Kidney capillary endothelial cell (primary cell): Measurements from ENCODE around the gene RELN.
"Not testable (repeated sequence)": the region's sequence is repeated elsewhere in the genome, so short reads cannot be mapped to it uniquely, and the experiment has no call there.

Source experiments
- DNase-seq: peaks from one replicate; pipeline ENCODE4 v3.0.0-alpha.2; 2018; ENCODE audit warnings: low spot score

The RELN gene

DNA sequence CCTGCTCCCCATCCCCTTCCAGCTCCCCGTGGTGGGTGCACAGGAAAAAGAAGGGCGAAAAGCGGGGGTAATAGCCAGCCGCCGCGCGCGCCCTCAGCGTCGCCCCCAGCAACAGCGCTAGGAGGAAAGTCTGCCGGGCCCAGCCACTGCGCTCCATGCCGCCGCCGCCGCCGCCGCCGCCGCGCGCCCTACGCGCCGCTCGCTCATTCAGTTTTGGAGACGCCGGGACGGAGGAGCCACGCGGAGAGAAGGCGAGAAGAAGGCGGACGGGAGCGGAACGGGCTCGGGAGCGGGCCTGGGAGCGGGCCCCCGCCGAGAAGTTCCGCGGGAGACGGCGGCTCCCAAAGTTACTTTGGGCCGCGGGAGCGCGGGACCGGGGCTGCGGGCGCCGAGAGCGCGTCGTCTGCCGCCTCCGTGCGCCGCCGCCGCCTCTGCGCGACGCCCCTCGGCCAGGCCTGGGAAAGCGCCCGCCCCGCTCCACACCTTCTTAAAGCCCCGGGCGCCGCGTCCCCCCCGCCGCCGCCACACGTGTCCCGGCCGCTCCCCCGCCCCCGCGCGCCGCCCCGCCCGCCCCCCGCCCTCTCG lies at the start of gene RELN:
RELN (minus strand) TSS at position 459 of the 585 bp plus-strand sequence; CDS start at position 157, 302 bp downstream.
- DNase-seq = no peak

DNA sequence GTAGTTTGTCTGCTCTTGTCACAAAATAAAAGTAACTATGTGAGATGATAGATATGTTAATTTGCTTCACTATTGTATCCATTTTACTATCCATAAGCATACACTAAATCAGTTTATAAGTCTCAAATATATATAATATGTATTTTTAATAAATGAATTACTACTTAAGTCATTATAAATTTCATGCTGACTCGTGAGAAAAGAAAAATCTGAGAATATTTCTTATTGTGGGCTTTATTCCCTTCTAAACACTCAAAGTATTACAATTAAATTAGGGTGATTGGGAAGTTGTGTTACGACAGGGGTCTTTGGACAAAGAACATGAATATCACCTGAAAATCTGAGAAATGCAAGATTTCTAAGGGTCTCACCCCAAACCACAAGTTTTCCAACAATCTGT lies 48.7 kb upstream of the RELN start:
- DNase-seq = no peak

DNA sequence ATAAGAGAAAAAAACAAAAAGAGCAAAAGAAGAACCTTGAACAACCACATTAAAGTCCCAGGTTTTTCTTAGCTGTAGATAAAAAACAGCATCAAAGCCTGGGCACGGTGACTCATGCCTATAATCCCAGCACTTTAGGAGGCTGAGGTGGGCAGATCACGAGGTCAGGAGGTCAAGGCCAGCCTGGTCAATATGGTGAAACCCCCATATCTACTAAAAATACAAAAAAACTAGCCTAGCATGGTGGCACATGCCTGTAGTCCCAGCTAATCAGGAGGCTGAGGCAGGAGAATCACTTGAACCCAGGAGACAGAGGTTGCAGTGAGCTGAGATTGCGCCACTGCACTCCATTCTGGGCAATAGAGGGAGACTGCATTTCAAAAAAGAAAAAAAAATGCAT lies 47.4 kb upstream of the RELN start:
- not testable (repeated sequence) for DNase-seq

DNA sequence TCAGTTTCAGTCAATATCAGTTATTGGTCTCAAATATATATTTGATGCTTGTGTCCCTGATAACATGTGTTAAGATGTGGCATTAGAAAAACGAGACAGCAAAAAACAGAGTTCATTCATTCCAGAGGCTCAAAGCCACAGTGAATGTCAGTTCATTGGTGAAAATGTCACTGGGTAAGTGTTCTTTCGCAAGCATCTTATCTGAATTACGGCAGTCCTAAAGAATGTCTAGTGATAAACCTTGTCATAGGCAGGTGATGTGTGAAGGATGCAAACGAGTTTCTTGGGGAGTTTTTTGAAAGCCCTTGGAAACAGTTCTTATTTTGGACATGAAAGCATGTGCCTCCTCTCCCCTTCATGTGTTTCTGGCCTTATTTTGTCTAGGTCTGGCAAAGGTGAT lies 45.9 kb upstream of the RELN start:
- DNase-seq = no peak

DNA sequence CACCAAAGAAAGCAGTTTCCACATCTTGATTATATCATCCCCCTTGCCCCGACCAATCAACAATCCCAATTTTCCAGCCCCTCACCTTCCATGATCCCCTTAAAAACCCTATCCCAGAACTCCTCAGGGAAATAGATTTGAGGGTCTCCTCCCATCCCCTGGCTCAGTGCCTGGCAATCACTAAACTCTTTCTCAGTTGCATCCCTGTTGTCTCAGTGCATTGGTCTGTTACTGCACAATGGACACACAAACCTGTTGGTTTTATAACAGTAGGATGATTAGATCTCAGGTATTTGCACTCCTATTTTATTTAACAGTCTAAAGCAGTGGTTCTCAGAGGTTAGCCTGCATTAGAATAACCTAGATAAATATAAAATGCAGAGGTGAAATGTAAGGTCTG lies 45.2 kb upstream of the RELN start:
- DNase-seq = no peak

DNA sequence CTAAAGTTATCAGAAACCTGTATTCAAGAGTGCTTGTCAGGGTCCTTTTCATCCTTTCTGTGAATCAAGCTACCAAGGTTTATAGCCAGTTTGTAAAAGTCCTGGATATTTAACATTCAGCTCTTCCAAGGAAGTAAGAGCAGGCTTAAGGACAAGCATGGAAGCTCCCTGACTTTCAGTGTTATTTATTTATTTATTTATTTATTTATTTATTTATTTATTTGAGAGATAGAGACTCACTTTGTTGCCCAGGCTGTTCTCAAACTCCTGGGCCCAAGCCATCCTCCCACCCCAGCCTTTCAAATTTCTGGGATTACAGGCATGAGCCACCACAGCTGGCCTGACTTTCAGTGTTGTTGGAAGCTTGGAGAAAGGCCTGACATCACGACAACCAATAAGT lies 44.4 kb upstream of the RELN start:
- DNase-seq = no peak

DNA sequence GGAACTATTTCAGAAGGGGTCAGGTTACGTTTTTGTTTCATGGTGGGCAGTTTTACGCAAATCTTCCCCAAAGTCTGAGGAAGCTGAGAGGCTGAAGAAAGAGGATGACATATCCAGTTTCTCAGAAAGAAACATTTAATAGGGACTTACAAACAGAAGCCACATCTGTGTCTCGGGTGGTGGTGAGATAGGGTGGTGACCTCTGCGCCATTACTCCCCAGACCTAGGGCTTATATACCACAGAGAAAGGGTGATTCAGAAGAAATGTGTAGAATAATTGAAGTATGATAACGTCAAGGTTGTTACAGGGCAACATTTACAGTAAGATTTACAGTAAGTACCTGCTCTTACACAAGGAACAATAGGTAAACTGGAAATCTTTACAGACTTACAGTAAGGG lies 43.0 kb upstream of the RELN start:
- no peak for DNase-seq

DNA sequence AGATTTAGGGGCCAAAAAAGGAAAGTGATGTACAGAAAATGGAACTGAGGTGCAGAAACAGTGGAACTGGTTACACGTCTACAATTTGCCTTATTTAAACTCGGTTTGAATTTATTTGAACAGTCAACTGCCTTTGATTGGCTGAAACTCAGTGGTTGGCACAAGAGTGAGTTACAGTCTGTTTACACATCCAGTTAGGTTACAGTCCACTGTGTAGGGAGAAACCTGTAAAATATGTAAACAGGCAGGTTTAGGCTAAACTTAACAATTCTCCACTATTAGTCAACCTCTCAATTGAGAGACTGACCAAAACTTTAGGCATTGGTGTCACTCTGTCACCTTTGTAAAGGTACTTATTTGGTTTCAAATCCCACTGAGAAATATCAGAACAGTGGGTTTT lies 40.3 kb upstream of the RELN start:
- no peak for DNase-seq

DNA sequence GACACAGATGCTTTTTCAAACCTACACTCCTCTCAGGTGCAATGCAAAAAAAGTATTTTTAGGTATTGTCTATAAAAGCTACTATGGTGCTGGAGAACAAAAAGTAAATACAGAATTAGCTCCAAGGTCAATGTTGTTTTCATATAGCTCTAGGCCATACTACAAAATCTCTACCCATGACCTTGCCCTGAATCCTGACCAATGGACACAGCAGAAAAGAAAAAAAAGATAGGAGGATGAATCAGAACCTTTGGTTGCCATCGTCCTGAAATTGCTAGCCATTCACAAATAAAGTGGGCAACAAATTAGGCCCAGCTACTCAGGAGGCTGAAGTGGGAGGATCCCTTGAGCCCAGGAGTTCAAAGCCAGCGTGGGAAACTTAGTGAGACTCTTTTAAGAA lies 35.2 kb upstream of the RELN start:
- DNase-seq = no peak

DNA sequence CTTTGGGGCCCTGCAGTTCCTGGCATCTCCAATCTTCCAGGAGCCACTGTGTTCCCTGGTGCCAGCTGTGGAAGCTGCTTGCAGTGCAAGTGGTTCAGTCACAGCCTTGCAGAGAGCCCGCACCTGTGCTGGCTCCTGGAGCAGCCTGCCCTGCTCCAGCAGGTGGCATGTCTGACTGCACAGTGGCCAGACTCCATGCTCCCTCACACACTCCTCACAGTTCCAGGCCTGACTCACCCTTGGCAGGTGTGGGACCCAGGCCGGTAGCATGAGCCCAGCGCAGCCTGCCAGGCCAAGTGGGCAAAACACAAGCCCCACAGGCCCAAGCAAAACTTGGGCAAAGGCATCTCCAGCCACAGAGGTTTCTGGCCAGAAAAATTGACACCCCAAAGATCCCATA lies 33.6 kb upstream of the RELN start:
- no peak for DNase-seq

DNA sequence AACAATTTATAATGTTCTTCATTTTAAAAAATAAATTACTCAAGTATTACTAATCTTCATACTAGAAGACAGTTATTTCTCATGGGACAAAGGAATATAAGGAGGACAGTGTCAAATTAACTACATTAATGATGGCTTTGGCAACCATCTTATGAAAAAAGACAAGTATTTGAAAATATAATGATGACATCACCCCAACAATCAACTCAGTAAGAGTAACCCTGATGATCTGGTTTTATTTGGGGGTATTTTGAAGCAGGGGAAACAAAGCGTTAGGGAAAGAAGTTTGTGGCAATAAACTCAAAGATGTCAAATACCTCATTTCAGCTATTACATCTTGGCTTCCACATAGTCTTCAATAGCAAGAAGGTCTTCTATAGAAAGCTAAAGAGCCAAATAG lies 29.0 kb upstream of the RELN start:
- no peak for DNase-seq

DNA sequence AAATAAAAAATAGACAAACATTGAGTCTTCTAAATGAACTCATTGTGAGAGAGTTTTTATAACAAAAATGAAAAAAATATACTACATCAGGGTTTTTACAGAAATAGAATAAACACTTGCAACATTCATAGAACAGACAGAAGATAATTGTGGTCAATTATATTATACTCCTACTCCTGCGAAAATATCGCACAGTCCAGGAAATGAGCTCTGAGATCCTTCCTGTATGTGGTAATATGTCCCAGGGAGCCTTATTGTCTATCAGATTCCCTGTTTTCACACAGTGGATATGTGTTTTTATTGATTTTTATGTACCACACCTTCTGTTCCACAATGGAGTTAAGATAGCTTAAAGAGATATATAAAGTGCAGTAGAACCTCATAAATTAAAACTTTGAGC lies 27.5 kb upstream of the RELN start:
- no peak for DNase-seq

DNA sequence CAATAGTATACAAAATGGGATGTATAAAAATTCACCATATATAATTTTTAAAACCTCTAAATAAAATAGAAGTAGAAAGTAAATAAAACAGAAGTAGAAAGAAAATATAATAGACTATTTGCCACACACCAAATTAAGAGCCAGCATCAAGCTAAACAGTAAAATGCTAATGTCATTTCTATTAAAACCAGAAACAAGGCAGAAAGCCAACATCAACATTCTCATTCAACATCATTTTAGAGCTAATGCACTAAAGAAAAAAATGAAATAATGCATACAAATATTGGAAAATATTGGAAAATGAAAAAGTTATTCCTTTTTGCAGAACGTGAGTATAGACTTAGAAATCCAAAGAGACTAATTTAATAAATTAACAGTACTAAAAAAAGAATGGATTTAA lies 23.4 kb upstream of the RELN start:
- DNase-seq = no peak

DNA sequence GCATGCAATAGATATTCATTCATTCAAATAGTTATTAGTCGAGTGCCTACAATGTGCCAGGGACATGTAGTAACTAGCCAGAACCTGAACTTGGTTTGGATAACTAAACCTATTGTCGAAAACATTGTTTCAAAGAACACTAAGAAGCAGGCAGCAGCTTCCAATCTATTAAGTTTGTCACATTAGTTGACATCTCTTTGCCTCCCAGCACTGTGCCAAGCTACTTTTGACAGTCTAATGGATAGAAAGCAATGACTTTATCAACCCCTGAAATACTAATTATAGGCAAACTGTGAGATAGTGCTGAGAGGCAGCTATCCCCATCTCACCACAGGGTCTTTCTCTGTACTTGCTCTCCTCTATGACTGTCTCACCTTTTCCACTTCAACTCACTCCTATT lies 22.4 kb upstream of the RELN start:
- no peak for DNase-seq

DNA sequence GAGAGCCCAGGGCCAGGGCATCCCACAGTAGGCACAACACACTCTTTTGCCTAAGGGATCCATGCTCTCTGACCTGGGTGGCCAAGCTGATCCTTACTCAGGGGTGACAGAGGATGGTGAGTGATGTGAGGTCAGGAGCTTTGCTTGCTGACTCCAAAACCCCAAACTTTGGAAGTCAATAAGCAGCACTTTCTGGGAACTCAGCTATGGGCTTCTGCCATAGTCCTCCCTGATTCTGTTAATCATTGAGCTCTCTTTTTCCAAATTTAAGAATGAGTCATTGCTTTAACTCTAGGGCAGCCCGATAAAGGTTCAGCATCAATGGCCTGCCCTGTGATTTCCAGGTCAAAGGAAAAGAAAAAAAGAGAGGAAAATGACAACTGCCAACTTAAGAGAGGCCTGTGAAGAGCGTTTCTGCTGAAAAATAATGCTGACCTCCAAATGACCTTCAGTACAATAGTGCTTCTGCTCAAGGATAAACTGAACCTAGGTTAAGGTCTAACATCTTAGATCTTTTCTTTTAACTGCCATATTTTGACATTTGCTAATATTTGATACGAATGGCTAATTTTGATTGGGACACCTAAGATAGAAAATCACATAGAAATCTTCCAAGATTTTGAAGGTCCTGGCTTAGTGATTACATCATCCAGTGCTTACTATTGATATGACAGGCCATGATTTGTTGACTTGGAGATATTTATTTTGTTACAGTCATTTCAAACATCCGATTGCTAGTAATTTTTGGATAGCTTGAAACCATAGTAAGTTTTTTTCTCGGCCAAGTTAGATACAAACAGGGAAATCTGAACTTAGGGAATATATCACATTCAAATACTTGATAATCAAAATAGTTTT lies 20.8 kb upstream of the RELN start:
- DNase-seq = no peak

DNA sequence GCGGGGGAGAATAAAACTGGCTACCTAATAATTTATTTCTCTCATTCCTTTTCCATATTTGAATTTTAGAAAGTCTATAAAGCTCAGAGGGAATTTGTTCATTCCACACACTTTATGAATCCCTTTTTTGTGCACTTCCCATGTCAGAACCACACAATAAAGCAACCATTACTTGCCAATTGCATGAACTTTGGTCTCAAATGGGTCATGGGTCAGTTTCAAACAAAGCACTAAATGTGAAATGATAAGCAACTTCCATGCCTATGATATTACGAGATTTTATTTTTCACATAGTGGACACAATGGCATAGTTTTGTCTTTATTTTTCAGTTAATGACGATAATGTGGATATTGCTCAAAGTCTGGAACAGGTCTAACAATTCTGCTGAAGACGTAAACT lies 18.6 kb upstream of the RELN start:
- DNase-seq = no peak

DNA sequence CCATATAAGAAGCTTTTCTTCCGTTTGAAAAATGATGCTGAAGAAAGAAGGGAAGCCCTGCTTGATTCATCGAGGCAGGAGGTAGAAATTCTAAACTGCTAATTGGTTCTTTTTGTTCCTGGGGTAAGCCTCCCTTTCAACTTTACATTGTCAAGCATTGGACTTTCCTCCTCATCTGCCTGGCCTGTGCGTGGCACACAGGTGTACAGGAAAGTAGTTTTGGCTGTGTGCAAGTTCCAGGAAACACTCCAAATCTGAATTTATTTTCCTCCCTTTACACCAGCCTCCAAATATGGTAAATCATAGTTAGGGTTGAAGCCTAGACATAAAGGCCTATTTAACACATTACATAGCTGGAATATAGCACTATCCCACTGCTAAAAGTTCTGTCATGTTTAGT lies 18.2 kb upstream of the RELN start:
- no peak for DNase-seq

DNA sequence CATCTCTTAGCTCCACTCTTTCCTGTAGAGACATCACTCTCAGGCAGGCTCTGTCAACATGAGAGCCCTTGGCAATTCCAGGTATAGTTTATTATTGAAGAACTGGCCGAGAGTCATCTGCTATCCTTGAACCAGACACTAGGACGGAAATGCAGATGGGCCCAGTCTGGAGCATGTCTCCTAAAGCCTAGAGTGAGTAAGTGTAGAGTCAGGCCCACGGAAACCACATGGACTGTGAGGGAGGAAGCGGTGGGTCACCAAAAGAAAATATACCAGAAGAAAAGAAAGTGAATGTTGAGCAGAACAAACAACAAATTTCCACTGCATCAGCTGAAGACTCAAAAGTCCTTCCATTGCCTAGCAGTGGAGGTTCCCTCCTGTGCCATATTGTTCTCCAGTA lies 15.7 kb upstream of the RELN start:
- DNase-seq = no peak

DNA sequence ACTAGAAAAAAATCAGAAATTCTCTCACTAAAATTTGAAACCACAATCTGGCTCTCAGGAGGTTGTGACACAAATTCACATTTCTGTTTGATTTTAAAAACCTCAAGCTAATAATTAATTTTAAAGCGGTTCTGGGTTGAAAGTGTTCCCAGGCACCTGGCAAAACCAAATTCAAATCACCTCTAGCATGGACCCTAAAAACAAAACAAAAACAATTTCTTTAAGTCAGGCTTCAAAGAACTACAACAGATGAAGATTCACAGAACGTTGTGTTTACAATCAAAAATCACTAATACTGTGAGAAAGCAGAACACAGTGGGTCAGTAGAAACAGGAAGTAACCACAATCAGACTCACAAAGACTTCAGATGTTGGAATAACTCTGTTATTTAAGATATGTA lies 7.2 kb upstream of the RELN start:
- no peak for DNase-seq

DNA sequence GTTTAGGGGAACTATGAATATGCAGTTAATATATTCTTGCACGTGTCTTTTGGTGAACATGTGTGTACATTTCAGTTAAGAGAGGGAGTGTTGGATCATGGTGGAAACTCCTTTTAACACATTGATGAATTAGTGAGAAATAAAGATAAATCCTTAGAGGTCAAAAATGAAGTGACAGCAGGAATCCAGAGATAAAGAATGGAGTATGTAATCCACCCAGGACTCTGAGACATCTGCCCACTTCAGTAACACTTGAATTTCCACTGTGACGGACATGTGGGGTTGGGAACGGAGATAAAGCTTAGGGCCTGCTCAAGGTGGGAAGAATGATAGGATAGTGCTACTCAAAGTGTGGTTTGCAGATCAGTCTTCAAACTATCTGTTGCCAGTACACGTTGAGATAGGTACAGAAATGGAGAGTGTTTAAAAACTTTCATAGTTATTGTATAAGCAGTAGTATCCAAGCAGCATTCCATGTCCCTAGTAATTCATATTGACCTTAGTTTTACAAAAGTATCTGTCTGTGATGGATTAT lies 6.6 kb upstream of the RELN start:
- DNase-seq = no peak

DNA sequence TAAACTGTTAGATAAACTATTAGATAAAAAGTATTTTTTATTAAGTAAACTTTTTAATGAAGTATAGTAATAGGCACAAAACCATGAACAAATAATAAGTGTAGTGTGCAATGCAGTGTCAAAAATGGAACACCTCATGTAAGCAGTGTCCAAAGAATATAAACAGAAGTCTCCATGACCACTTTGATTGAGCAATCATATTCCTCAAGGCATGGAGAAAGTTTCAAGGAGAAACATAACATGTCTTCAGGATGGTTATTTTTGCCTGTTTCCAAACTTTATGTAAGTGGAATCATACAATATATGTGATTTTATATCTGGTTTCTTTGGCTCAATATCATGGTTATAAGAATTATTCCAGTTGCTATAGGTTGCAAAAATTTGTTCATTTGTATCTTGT lies 6.1 kb upstream of the RELN start:
- no peak for DNase-seq

DNA sequence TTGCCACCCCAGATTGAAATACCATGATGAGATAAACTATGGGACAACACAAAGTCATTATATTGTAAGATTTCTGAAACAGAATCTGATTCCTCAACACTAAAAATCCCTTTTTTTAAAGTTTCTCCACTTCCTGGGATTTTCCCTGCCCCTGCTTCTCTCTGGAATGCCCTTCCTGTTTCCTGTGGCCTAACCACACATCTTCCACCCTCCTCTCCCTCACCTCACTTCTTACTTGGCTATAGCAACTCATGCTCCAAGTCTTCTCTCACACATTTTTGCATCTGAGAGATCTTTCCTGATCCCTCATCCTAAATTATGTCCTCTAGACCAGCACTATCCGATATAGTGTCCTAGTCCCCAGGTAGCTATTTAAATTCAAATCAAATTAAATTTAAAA lies 4.1 kb upstream of the RELN start:
- DNase-seq = no peak

DNA sequence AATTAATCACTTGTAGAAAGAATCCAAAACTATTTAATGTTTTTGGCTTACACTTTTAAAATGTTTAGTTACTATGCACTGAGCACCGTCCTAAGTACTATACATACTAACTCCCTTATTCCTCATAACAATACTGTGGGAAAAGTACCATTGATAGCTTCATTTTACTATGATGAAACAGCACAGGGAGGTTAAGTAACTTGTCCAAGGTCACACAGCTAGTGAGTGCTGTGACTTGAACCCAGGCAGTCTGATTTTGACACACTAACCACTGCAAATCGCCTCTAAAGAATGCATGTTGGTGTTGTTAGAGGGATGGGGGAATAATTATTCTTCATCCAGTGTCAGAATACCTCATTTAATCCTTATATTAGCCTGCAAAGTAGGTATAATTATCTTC lies 1.9 kb upstream of the RELN start:
- no peak for DNase-seq

DNA sequence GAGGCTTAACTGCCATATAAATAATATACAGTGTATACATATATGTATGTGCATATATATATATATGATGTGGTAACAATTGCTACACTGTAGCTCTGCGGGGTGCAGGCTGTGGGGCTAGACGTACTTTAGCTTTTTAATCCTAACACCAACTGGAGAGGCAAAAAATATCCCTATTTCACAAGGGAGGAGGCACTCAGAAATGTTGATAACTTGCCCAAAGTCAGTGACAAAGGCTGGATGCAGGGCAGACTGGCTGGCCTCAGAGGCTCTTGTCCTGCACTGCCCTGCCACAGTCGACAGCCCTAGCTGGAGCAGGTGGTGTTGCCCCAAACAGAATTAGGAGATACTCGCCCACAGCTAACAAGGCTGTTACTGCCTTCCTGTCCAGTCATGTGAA lies 1.5 kb upstream of the RELN start:
- DNase-seq = no peak
